CD14-positive monocyte (primary cell): ENCODE results near the gene CTNNAL1. TPM values are rescaled to one million over a fixed set of nuclear protein-coding genes. Genes with fewer than 3 reads are reported as not detected.

Experiments used
- DNase-seq, 3 donors: peaks; one replicate each; pipeline ENCODE4 v3.0.0-alpha.2; 2011 to 2022
- H2AFZ ChIP-seq: 2 replicates; pipeline ENCODE4 v1.6.0; 2012; ENCODE audit warnings: mild to moderate bottlenecking, low read depth, low read length, inconsistent platforms; ENCODE audit not compliant: insufficient read depth, poor library complexity, severe bottlenecking
- H3K27ac ChIP-seq, 2 donors: 1 replicate in 1 of 2; 2 replicates in 1 of 2; pipeline ENCODE4 v1.5.1; 2012 to 2013; ENCODE audit warnings: low read length in 2 of 2, control low read depth in 1 of 2, inconsistent platforms in 1 of 2, low read depth in 1 of 2, mild to moderate bottlenecking in 1 of 2
- H3K27me3 ChIP-seq, 2 donors: one replicate each; pipeline versions ENCODE4 v1.6.0 to v1.6.1; 2011 to 2013; ENCODE audit warnings: low read length in 2 of 2; ENCODE audit not compliant: control insufficient read depth in 2 of 2, insufficient read depth in 2 of 2
- H3K36me3 ChIP-seq, 2 donors: replicated peaks in 1 of 2; 1 replicate in 1 of 2; 2 replicates in 1 of 2; pipeline versions ENCODE4 v1.5.1 to v1.6.1; 2012 to 2013; ENCODE audit warnings: low read length in 2 of 2, control low read depth in 1 of 2, inconsistent platforms in 1 of 2, mild to moderate bottlenecking in 1 of 2; ENCODE audit not compliant: insufficient read depth in 2 of 2, control insufficient read depth in 1 of 2
- H3K4me1 ChIP-seq, 2 donors: 1 replicate in 1 of 2; 2 replicates in 1 of 2; pipeline versions ENCODE4 v1.5.1 to v1.6.1; 2012 to 2013; ENCODE audit warnings: low read length in 2 of 2, control low read depth in 1 of 2, inconsistent platforms in 1 of 2, mild to moderate bottlenecking in 1 of 2, moderate library complexity in 1 of 2; ENCODE audit not compliant: insufficient read depth in 2 of 2, control insufficient read depth in 1 of 2
- H3K4me2 ChIP-seq: replicated peaks from 2 replicates; pipeline ENCODE3; 2012; ENCODE audit warnings: low read length, moderate library complexity, mild to moderate bottlenecking; ENCODE audit not compliant: poor library complexity, severe bottlenecking; ENCODE audit errors: extremely low read depth
- H3K4me3 ChIP-seq, 3 experiments: fragments of 200-600 bp in 1 of 3; sonication (generic) in 1 of 3; replicated peaks in 1 of 3; 1 replicate in 2 of 3; 2 replicates in 1 of 3; pipeline ENCODE4 v1.5.1; 2011 to 2013; ENCODE audit warnings: low read length in 3 of 3, mild to moderate bottlenecking in 3 of 3, control low read depth in 2 of 3, low read depth in 2 of 3, inconsistent platforms in 1 of 3, moderate library complexity in 1 of 3
- H3K79me2 ChIP-seq: 2 replicates; pipeline ENCODE4 v1.6.0; 2012; ENCODE audit warnings: mild to moderate bottlenecking, control low read depth, inconsistent platforms, low read length, moderate library complexity; ENCODE audit not compliant: insufficient read depth
- H3K9ac ChIP-seq: 2 replicates; pipeline ENCODE4 v1.6.0; 2017; ENCODE audit warnings: low read length, mild to moderate bottlenecking; ENCODE audit not compliant: insufficient read depth, poor library complexity, severe bottlenecking
- H3K9me3 ChIP-seq, 2 donors: replicated peaks in 1 of 2; 1 replicate in 1 of 2; 2 replicates in 1 of 2; pipeline versions ENCODE4 v1.5.1 to v1.6.1; 2012 to 2013; ENCODE audit warnings: low read length in 2 of 2, control low read depth in 1 of 2; ENCODE audit not compliant: control insufficient read depth in 1 of 2, insufficient read depth in 1 of 2
- H4K20me1 ChIP-seq: 2 replicates; pipeline ENCODE4 v1.6.0; 2012; ENCODE audit warnings: mild to moderate bottlenecking, low read length, control low read depth, moderate library complexity; ENCODE audit not compliant: insufficient read depth
- H3K27ac Mint-ChIP-seq, 7 donors: one replicate each; pipeline ENCODE4 v1.8.0; 2020; ENCODE audit warnings: mild to moderate bottlenecking in 7 of 7, mixed read lengths in 7 of 7, moderate library complexity in 6 of 7, inconsistent platforms in 2 of 7
- H3K27me3 Mint-ChIP-seq, 3 donors: one replicate each; pipeline ENCODE4 v1.8.0; 2021 to 2022; ENCODE audit warnings: low read depth in 3 of 3, mild to moderate bottlenecking in 3 of 3, mixed read lengths in 3 of 3, moderate library complexity in 3 of 3, inconsistent platforms in 1 of 3
- H3K36me3 Mint-ChIP-seq, 2 donors: one replicate each; pipeline ENCODE4 v1.8.0; 2020; ENCODE audit warnings: mixed read lengths in 2 of 2, inconsistent platforms in 1 of 2, mild to moderate bottlenecking in 1 of 2
- H3K4me1 Mint-ChIP-seq: one replicate; pipeline ENCODE4 v1.8.0; 2020; ENCODE audit warnings: mild to moderate bottlenecking, mixed read lengths
- H3K4me3 Mint-ChIP-seq, 2 donors: one replicate each; pipeline ENCODE4 v1.8.0; 2020; ENCODE audit warnings: mild to moderate bottlenecking in 2 of 2, mixed read lengths in 2 of 2, moderate library complexity in 1 of 2
- H3K9me3 Mint-ChIP-seq, 7 donors: one replicate each; pipeline ENCODE4 v1.8.0; 2020 to 2022; ENCODE audit warnings: mixed read lengths in 7 of 7, mild to moderate bottlenecking in 6 of 7, moderate library complexity in 6 of 7, inconsistent platforms in 2 of 7
- WGBS: methylation state at CpG from one replicate; pipeline ENCODE4 v1.1.5; 2013; ENCODE audit warnings: missing lambda C conversion rate; ENCODE audit not compliant: insufficient coverage; 5-methylcytosine and 5-hydroxymethylcytosine counted together
- intact Hi-C, 2 donors: fragments of 100-400 bp; cut with micrococcal nuclease; formaldehyde crosslinking; loops; one replicate each; pipeline versions ENCODE4 v1.15.0 to v1.15.1; 2023
- polyA plus RNA-seq, 3 donors: library from polyadenylated mRNA; depleted of rRNA in 1 of 3; unstranded in 2 of 3; stranded (reverse) in 1 of 3; fragments of 300-500 nt in 2 of 3; fragments of >200 nt in 1 of 3; fragmentation: Illumina TruSeq in 2 of 3; gene quantifications; 1 replicate in 2 of 3; 2 replicates in 1 of 3; pipeline ENCODE4 v1.2.3, GENCODE V29; 2012 to 2021
- TF ChIP-seq, protein P1 (sequence below): fragments of 200-600 bp; IDR thresholded peaks from one replicate; pipeline ENCODE4 v1.8.0; 2022; ENCODE audit warnings: antibody characterized with exemption, mild to moderate bottlenecking

CTNNAL1 gene
- polyA plus RNA-seq, 3 donors, result 0.10 to 0.39 (median 0.25) TPM

GRCh38 chr9:109047259-109047658, 34.0 kb upstream of the CTNNAL1 start:
- no peak overlapping the region for H3K4me2 ChIP-seq
- no peak overlapping the region for H3K9ac ChIP-seq
- no peaks in the 10 kb centered on the region for H4K20me1 ChIP-seq
- H2AFZ ChIP-seq, result no peak overlapping the region
- no peaks in the 10 kb centered on the region for H3K9me3 ChIP-seq
- Mint-ChIP-seq H3K36me3 (peaks cover 74 to 83% of the 10 kb centered on the region in 2 donors), H3K27me3 (peaks cover 0 to 2% (median 0%) of the 10 kb centered on the region in 3 donors), H3K4me1 (no peaks in the 10 kb centered on the region), H3K4me3 (no peak overlapping the region), H3K9me3 (peaks cover 0 to 4% (median 2%) of the 10 kb centered on the region in 7 donors), H3K27ac (peak overlapping the region in 1 of 7 donors; percentile 8)
- peaks cover 73 to 100% of the 10 kb centered on the region in 2 donors for H3K36me3 ChIP-seq
- TF ChIP-seq, protein P1, sequence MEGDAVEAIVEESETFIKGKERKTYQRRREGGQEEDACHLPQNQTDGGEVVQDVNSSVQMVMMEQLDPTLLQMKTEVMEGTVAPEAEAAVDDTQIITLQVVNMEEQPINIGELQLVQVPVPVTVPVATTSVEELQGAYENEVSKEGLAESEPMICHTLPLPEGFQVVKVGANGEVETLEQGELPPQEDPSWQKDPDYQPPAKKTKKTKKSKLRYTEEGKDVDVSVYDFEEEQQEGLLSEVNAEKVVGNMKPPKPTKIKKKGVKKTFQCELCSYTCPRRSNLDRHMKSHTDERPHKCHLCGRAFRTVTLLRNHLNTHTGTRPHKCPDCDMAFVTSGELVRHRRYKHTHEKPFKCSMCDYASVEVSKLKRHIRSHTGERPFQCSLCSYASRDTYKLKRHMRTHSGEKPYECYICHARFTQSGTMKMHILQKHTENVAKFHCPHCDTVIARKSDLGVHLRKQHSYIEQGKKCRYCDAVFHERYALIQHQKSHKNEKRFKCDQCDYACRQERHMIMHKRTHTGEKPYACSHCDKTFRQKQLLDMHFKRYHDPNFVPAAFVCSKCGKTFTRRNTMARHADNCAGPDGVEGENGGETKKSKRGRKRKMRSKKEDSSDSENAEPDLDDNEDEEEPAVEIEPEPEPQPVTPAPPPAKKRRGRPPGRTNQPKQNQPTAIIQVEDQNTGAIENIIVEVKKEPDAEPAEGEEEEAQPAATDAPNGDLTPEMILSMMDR, result no peak
- no peak for DNase-seq
- no CpG with 5 or more reads among the region's 2 CpGs for WGBS
- H3K4me3 ChIP-seq, result no peak overlapping the region
- no peak overlapping the region for H3K27ac ChIP-seq
- no peaks in the 10 kb centered on the region for H3K4me1 ChIP-seq
- no peaks in the 10 kb centered on the region for H3K79me2 ChIP-seq
- no peaks in the 10 kb centered on the region for H3K27me3 ChIP-seq
- intact Hi-C loops, result no loop called here

GRCh38 chr9:109046346-109046745, 33.0 kb upstream of the CTNNAL1 start:
- intact Hi-C loops, result no loop called here
- no peaks in the 10 kb centered on the region for H4K20me1 ChIP-seq
- Mint-ChIP-seq H3K4me3 (no peak overlapping the region), H3K4me1 (no peaks in the 10 kb centered on the region), H3K36me3 (peaks cover 66 to 78% of the 10 kb centered on the region in 2 donors), H3K27ac (peak overlapping the region in 1 of 7 donors; percentile 68), H3K9me3 (peaks cover 0 to 4% (median 2%) of the 10 kb centered on the region in 7 donors), H3K27me3 (peaks cover 0 to 2% (median 0%) of the 10 kb centered on the region in 3 donors)
- TF ChIP-seq, protein P1, result no peak
- WGBS, result no CpG with 5 or more reads among the region's 1 CpG
- no peaks in the 10 kb centered on the region for H3K4me1 ChIP-seq
- no peak overlapping the region for H3K27ac ChIP-seq
- H3K4me3 ChIP-seq, result no peak overlapping the region
- no peaks in the 10 kb centered on the region for H3K9me3 ChIP-seq
- H3K27me3 ChIP-seq, result no peaks in the 10 kb centered on the region
- no peak overlapping the region for H3K9ac ChIP-seq
- H3K4me2 ChIP-seq, result no peak overlapping the region
- no peaks in the 10 kb centered on the region for H3K79me2 ChIP-seq
- no peak overlapping the region for H2AFZ ChIP-seq
- DNase-seq, result no peak
- peaks cover 66 to 98% of the 10 kb centered on the region in 2 donors for H3K36me3 ChIP-seq
